ENCODE results near the gene THSD7A.

The THSD7A gene

DNA sequence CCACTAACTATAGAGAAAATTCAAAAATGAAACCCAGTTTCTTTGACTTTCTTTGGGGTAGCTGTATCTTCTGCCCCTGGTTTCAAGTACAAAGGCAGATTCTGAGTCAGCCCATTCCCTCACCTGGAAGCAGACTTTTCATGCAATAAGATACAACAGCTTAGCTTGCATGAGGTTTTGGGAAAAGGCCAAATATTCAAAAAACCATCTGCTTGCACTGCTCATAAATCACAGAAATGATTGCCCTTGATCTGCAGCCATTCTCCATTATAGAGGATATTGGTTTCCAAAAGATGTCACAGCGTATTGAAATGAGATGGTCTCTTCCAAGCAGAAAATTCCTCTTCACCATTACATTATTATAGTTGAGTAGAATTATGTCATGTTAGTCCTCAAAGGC lies 504.4 kb downstream of the THSD7A start:
- TF ChIP-seq, protein P1, sequence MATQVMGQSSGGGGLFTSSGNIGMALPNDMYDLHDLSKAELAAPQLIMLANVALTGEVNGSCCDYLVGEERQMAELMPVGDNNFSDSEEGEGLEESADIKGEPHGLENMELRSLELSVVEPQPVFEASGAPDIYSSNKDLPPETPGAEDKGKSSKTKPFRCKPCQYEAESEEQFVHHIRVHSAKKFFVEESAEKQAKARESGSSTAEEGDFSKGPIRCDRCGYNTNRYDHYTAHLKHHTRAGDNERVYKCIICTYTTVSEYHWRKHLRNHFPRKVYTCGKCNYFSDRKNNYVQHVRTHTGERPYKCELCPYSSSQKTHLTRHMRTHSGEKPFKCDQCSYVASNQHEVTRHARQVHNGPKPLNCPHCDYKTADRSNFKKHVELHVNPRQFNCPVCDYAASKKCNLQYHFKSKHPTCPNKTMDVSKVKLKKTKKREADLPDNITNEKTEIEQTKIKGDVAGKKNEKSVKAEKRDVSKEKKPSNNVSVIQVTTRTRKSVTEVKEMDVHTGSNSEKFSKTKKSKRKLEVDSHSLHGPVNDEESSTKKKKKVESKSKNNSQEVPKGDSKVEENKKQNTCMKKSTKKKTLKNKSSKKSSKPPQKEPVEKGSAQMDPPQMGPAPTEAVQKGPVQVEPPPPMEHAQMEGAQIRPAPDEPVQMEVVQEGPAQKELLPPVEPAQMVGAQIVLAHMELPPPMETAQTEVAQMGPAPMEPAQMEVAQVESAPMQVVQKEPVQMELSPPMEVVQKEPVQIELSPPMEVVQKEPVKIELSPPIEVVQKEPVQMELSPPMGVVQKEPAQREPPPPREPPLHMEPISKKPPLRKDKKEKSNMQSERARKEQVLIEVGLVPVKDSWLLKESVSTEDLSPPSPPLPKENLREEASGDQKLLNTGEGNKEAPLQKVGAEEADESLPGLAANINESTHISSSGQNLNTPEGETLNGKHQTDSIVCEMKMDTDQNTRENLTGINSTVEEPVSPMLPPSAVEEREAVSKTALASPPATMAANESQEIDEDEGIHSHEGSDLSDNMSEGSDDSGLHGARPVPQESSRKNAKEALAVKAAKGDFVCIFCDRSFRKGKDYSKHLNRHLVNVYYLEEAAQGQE (IDR thresholded peaks at IDR 0.05; ENCODE audit: insufficient read depth in 1 of 2, low read depth in 2 of 2, low read length in 2 of 2) = no peak
- TF ChIP-seq SIN3A (IDR thresholded peaks at IDR 0.05; ENCODE audit: borderline replicate concordance, insufficient read depth, low read length) (no peak), TAF1 (IDR thresholded peaks at IDR 0.05; ENCODE audit: borderline replicate concordance, insufficient read depth, low read length) (no peak), FOXP2 (optimal IDR thresholded peaks at IDR 0.05; ENCODE audit: borderline replicate concordance, extremely low read depth, extremely low read length, insufficient read depth) (no peak), POLR2AphosphoS5 (IDR thresholded peaks at IDR 0.05; ENCODE audit: low read depth, low read length) (no peak)
